Measurements from ENCODE around the gene SLFNL1.

Gene SLFNL1

DNA sequence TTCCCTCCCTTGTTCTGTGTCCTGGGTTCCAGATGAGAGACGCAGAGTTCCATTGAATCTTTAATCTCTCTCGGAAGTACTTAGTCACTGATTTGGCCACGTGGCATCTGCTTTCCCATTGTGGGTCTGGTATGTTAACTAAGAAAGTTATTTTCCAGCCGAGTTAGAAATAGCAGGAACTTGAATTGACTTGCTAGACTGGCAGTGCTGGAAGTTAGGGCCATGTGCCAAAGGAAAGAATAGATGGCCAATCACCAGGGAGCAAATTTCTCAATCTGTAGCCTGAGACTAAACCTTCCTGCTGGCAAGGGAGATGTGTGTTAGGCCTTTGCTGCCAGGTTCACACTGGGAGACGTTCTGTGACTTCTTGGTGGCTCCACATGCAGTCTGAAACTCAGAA is 24.2 kb upstream of the SLFNL1 start:
- TF ChIP-seq, protein P1, sequence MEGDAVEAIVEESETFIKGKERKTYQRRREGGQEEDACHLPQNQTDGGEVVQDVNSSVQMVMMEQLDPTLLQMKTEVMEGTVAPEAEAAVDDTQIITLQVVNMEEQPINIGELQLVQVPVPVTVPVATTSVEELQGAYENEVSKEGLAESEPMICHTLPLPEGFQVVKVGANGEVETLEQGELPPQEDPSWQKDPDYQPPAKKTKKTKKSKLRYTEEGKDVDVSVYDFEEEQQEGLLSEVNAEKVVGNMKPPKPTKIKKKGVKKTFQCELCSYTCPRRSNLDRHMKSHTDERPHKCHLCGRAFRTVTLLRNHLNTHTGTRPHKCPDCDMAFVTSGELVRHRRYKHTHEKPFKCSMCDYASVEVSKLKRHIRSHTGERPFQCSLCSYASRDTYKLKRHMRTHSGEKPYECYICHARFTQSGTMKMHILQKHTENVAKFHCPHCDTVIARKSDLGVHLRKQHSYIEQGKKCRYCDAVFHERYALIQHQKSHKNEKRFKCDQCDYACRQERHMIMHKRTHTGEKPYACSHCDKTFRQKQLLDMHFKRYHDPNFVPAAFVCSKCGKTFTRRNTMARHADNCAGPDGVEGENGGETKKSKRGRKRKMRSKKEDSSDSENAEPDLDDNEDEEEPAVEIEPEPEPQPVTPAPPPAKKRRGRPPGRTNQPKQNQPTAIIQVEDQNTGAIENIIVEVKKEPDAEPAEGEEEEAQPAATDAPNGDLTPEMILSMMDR (IDR thresholded peaks at IDR 0.05; ENCODE audit: low read depth, low read length, missing control alignments): no peak
- no peak for DNase-seq (ENCODE audit: extremely low read depth, low read depth)

DNA sequence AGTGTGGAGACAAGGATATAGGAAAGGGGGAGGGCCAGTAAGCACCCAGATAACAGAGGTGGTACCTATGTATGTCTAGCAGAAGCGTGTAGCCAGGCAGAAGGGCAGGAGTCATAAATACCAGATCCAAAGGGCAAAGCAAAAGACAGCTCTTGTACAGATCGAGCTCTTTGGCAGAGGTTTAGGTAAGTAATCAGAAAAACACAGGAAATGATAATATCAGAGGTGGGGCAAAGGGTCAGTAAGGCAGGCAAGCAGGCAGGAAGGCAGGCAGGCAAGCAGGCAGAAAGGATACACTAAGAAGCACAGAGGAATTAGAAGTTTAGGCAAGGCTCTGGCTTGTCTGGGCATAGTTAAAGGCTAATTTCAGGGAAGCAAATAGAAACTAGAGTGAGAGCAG is 22.7 kb upstream of the SLFNL1 start:
- TF ChIP-seq, protein P1 (IDR thresholded peaks at IDR 0.05; ENCODE audit: low read depth, low read length, missing control alignments): no peak

More for the DNA sequence above, 24.2 kb upstream of the SLFNL1 start:
- H3K4me3 ChIP-seq (replicated peaks; ENCODE audit: low read depth, low read length): no peak overlapping the region

DNA sequence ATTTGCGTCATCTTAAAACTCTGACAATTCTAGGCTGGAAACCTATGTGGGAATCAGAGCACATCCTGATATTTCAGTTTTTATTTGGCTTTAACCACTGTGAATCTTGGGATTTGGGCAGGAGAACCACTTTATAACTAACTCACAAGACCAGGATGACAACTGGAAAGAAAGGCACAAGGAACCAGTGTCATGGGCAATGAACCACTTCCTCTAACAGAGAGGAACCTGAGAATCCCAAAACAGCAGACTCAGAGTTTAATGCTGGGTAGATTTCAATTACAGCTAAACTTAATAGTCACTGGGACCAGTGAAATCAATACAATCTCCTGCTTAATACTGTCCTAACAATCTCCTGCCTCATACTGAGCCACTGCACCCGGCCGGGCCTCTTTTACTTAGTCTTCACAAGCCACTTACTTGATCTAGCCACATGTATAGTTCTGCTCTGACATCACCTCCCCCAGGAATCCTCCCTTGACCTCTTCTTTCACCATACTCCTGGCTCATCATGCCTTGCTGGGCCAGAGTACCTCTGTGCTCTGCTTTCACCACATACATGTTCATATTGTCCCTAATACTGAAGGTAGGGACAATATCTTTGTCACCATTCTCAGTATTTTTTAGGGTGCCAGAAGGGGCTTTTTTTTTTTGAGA is 20.2 kb upstream of the SLFNL1 start:
- TF ChIP-seq, protein P1 (IDR thresholded peaks at IDR 0.05; ENCODE audit: low read depth, low read length, missing control alignments): no peak
- DNase-seq (ENCODE audit: extremely low read depth, low read depth): no peak
- H3K4me3 ChIP-seq (replicated peaks; ENCODE audit: low read depth, low read length): no peak overlapping the region

More for the DNA sequence above, 22.7 kb upstream of the SLFNL1 start:
- DNase-seq (ENCODE audit: extremely low read depth, low read depth): no peak
- no peak overlapping the region for H3K4me3 ChIP-seq (replicated peaks; ENCODE audit: low read depth, low read length)

DNA sequence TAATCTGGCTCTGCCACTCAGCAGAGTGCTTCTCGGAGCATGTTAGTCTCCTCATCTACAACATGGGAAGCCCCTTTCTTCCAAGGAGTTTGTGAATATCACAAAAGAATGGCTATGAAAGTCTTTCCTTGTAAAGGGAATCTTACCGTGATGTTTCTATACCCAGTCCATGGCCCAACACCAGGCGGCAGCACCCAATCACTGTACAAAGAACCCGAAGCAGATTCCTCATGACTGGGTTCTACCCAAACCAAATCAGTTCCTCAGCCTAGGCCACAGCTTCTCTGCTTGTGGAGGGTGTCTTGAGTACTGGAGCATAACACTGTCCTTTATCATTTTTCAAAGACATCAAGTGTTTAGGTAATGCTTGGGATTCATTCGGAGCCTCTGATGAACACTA is 16.6 kb upstream of the SLFNL1 start:
- DNase-seq (ENCODE audit: extremely low read depth, low read depth): no peak
- no peak overlapping the region for H3K4me3 ChIP-seq (replicated peaks; ENCODE audit: low read depth, low read length)

DNA sequence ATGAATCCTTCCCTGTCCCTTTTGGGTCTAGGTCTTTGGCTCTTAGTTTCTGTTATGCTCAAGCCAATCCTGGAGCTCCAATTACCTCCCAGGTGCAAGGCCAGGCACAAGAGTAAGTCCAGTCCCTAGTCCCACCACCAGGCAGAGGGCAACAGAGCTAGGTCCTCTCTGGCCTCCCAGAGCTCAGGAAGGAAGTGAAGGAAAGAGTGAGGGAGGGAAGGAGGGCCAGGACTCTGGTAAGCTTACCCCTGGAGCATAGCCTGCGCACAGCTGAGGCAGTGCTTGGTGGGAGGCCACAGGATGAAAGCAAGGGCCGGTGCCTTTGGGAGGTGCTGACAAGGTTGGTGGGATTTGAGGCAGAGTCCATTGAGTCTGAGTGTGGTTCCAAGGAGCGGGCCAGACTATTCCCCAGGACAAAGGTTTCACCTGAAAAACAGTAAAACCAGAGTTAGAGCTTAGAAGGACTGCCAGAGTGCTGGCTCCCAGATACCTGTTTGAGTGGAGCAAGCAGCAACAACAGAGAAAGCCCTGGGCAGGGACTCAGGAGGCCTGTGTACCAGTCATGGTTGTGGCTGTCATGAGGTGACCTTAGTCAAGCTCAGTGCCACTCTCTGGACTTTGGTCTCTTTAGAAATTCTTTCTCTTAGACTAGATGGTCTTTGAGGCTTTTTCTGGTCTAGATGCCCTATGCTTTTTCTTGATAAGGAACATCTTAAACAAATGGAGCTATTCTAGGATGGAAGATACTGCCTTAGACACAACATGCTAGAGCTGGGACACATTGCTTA is 15.8 kb upstream of the SLFNL1 start:
- TF ChIP-seq, protein P1 (IDR thresholded peaks at IDR 0.05; ENCODE audit: low read depth, low read length, missing control alignments): no peak
- no peak for DNase-seq (ENCODE audit: extremely low read depth, low read depth)
- no peak overlapping the region for H3K4me3 ChIP-seq (replicated peaks; ENCODE audit: low read depth, low read length)

More for the DNA sequence above, 16.6 kb upstream of the SLFNL1 start:
- TF ChIP-seq, protein P1 (IDR thresholded peaks at IDR 0.05; ENCODE audit: low read depth, low read length, missing control alignments): no peak

DNA sequence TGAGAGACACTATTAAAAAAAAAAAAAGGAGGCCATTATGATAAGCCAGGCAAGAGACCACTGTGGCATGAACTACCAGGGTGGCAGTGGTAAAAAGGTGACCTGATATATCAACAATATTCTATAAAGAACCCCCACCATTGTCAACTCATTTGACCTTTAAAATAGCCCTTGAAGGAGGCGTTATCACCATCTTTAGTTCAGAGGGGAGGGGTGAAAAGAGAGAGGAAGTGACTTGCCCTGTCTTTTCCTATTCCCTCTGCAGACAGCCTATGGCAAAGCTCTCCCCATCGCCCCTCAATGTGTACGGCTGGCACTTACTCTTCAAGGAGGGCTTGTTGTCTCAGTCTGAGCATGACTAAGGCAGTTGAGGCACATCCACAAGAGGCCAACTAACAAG is 11.7 kb upstream of the SLFNL1 start:
- TF ChIP-seq, protein P1 (IDR thresholded peaks at IDR 0.05; ENCODE audit: low read depth, low read length, missing control alignments): no peak
- H3K4me3 ChIP-seq (replicated peaks; ENCODE audit: low read depth, low read length): no peak overlapping the region
- no peak for DNase-seq (ENCODE audit: extremely low read depth, low read depth)
